ENCODE data around the gene SUSD1.

The SUSD1 gene

GRCh38 chr9:112041536-112042243, 133.4 kb downstream of the SUSD1 start:
- Mint-ChIP-seq H3K27ac (peak overlapping the region; percentile 68), H3K36me3 (peaks cover 27% of the 10 kb centered on the region), H3K4me1 (peaks cover 42% of the 10 kb centered on the region), H3K9me3 (no peaks in the 10 kb centered on the region), H3K27me3 (no peaks in the 10 kb centered on the region), H3K4me3 (no peak overlapping the region)
- ATAC-seq = no peak

- Mint-ChIP-seq H3K9me3 (no peaks in the 10 kb centered on the region), H3K4me3 (no peak overlapping the region), H3K27me3 (no peaks in the 10 kb centered on the region), H3K27ac (peak overlapping the region; percentile 68), H3K4me1 (peaks cover 46% of the 10 kb centered on the region), H3K36me3 (peaks cover 27% of the 10 kb centered on the region)
- no peak for ATAC-seq
Observed at GRCh38 chr9:112041199-112041535, 133.9 kb downstream of the SUSD1 start.

- Mint-ChIP-seq H3K27ac (peak overlapping the region; percentile 93), H3K4me3 (no peak overlapping the region), H3K9me3 (no peaks in the 10 kb centered on the region), H3K27me3 (no peaks in the 10 kb centered on the region), H3K36me3 (peaks cover 19% of the 10 kb centered on the region), H3K4me1 (peaks cover 77% of the 10 kb centered on the region)
- peak; percentile 52 for ATAC-seq
Observed at GRCh38 chr9:112038017-112038408, 137.1 kb downstream of the SUSD1 start.

GRCh38 chr9:112037281-112038016, 137.6 kb downstream of the SUSD1 start:
- Mint-ChIP-seq H3K36me3 (peaks cover 19% of the 10 kb centered on the region), H3K27me3 (no peaks in the 10 kb centered on the region), H3K9me3 (no peaks in the 10 kb centered on the region), H3K27ac (peak overlapping the region; percentile 93), H3K4me3 (peak overlapping the region; percentile 52), H3K4me1 (peaks cover 80% of the 10 kb centered on the region)
- ATAC-seq = peak; percentile 89

GRCh38 chr9:112035166-112035826, 139.8 kb downstream of the SUSD1 start:
- H3K4me3 Mint-ChIP-seq = no peak overlapping the region
- no peaks in the 10 kb centered on the region for H3K27me3 Mint-ChIP-seq
- H3K9me3 Mint-ChIP-seq = no peaks in the 10 kb centered on the region
- peaks cover 6% of the 10 kb centered on the region for H3K36me3 Mint-ChIP-seq
- peak overlapping the region; percentile 93 for H3K27ac Mint-ChIP-seq
- H3K4me1 Mint-ChIP-seq = peaks cover 90% of the 10 kb centered on the region
- ATAC-seq = no peak

GRCh38 chr9:112034216-112034611, 140.9 kb downstream of the SUSD1 start:
- H3K4me3 Mint-ChIP-seq = no peak overlapping the region
- H3K27ac Mint-ChIP-seq = peak overlapping the region; percentile 93
- no peaks in the 10 kb centered on the region for H3K9me3 Mint-ChIP-seq
- H3K36me3 Mint-ChIP-seq = no peaks in the 10 kb centered on the region
- H3K27me3 Mint-ChIP-seq = no peaks in the 10 kb centered on the region
- ATAC-seq = no peak
- H3K4me1 Mint-ChIP-seq = peaks cover 90% of the 10 kb centered on the region

- Mint-ChIP-seq H3K36me3 (no peaks in the 10 kb centered on the region), H3K4me1 (peaks cover 93% of the 10 kb centered on the region), H3K4me3 (peak overlapping the region; percentile 34), H3K27ac (peak overlapping the region; percentile 93), H3K9me3 (no peaks in the 10 kb centered on the region), H3K27me3 (no peaks in the 10 kb centered on the region)
- no peak for ATAC-seq
Observed at GRCh38 chr9:112033237-112034215, 141.6 kb downstream of the SUSD1 start.

- Mint-ChIP-seq H3K27ac (peak overlapping the region; percentile 93), H3K4me3 (no peak overlapping the region), H3K9me3 (no peaks in the 10 kb centered on the region), H3K36me3 (no peaks in the 10 kb centered on the region), H3K27me3 (no peaks in the 10 kb centered on the region), H3K4me1 (peaks cover 91% of the 10 kb centered on the region)
- no peak for ATAC-seq
Observed at GRCh38 chr9:112032743-112033142, 142.4 kb downstream of the SUSD1 start.

- ATAC-seq = peak; percentile 65
- Mint-ChIP-seq H3K36me3 (no peaks in the 10 kb centered on the region), H3K27me3 (no peaks in the 10 kb centered on the region), H3K4me3 (peak overlapping the region; percentile 57), H3K27ac (peak overlapping the region; percentile 93), H3K9me3 (no peaks in the 10 kb centered on the region), H3K4me1 (peaks cover 84% of the 10 kb centered on the region)
Observed at GRCh38 chr9:112032009-112032408, 143.1 kb downstream of the SUSD1 start.

GRCh38 chr9:112031400-112031799, 143.7 kb downstream of the SUSD1 start:
- Mint-ChIP-seq H3K4me1 (peaks cover 78% of the 10 kb centered on the region), H3K36me3 (no peaks in the 10 kb centered on the region), H3K27me3 (no peaks in the 10 kb centered on the region), H3K4me3 (no peak overlapping the region), H3K9me3 (no peaks in the 10 kb centered on the region), H3K27ac (peak overlapping the region; percentile 93)
- peak; percentile 11 for ATAC-seq

- ATAC-seq = peak; percentile 6
- Mint-ChIP-seq H3K4me3 (peak overlapping the region; percentile 40), H3K36me3 (peaks cover 10% of the 10 kb centered on the region), H3K27me3 (no peaks in the 10 kb centered on the region), H3K27ac (peak overlapping the region; percentile 93), H3K9me3 (no peaks in the 10 kb centered on the region), H3K4me1 (peaks cover 70% of the 10 kb centered on the region)
Observed at GRCh38 chr9:112029921-112030444, 145.1 kb downstream of the SUSD1 start.

- H3K36me3 Mint-ChIP-seq = peaks cover 10% of the 10 kb centered on the region
- H3K27me3 Mint-ChIP-seq = no peaks in the 10 kb centered on the region
- H3K27ac Mint-ChIP-seq = peak overlapping the region; percentile 93
- no peaks in the 10 kb centered on the region for H3K9me3 Mint-ChIP-seq
- peaks cover 56% of the 10 kb centered on the region for H3K4me1 Mint-ChIP-seq
- peak; percentile 89 for ATAC-seq
- peak overlapping the region; percentile 70 for H3K4me3 Mint-ChIP-seq
Observed at GRCh38 chr9:112028242-112029221, 146.6 kb downstream of the SUSD1 start.

- Mint-ChIP-seq H3K4me1 (peaks cover 58% of the 10 kb centered on the region), H3K4me3 (no peak overlapping the region), H3K9me3 (no peaks in the 10 kb centered on the region), H3K27me3 (no peaks in the 10 kb centered on the region), H3K36me3 (peaks cover 10% of the 10 kb centered on the region), H3K27ac (peak overlapping the region; percentile 69)
- ATAC-seq = no peak
Observed at GRCh38 chr9:112025850-112026249, 149.2 kb downstream of the SUSD1 start.
